Measurements from ENCODE around the gene NANP.

The NANP gene

DNA sequence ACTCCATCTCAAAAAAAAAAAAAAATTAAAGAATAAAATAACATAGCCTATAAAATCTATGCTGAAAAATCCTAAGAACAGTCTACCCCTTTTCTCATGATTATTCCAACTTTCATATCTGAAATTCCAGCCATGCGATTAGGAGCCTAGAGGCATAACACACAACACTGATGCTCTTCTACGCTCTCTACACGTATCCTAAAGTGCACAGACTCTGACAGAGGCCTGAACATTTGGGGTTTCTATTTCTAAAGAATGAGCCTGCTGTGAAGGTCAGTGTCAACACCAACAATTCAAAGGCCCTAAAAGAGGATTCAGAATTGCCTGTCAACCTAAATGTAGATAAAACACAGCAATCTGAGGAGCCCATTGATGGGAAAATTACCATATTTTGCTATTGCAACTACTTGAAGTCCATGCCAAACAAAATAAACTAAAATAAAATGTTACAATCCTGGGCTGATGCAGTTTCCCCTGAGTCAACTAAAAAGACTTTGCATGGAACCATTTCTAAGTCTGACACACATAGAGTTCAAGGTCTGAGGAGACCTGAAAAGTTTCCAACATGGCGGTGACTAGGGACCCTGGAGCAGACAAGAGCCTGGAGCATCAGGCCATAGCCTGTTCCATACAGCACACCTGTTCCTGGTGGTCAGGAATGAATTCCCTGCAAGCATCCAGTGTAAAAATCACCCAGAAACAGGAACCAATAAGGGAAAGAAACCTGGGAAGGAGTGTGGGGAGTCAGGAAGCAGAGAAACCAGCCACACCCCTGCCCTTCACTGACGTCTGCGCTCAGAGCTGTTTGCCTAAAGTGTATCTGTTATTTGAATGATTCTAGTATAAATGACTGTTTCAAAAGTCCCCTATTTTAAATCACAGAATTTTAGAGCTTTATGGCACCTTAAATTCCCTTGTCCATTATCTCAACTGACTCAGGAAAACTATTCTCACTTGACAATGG is 50.2 kb downstream of the NANP start:
- no peak for DNase-seq (ENCODE audit: extremely low read depth in 1 of 2, low read depth in 1 of 2)

DNA sequence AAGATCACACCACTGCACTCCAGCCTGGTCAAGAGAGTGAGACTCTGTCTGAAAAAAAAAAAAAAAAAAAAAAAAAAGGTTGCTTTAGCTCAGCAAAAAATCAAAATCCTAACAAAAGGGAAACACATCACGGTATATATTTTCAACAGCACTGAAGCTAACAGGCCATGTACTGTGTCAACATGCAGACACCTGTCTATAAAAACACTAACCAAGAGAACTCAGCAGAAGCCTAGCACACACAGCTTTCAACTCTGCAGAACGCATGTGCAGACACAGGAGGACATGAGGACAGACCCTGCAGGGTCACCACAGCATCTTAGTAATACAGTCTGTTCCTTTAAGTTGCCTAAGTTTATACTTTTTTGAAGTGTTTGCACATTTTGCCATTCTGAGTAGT is 52.0 kb downstream of the NANP start:
- DNase-seq (ENCODE audit: extremely low read depth in 1 of 2, low read depth in 1 of 2) = no peak

DNA sequence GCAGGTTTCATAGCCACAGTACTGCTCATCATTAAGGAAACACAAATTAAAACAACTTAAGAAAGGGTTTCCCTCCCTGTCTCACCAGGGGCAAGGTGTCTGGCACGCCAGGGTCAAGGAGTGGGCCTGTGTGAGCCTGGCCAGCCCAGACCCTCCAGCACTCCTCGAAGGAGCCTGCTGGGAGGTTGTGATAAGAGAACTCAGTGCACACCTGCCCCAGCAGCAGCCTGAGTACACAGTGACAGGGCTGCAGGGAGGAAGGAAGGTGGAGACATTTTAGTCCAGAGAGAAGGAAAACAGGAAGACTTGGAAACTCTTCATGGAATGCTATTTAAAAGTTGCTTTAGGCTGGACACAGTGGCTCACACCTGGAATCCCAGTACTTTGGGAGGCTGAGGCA is 52.6 kb downstream of the NANP start:
- no peak for DNase-seq (ENCODE audit: extremely low read depth in 1 of 2, low read depth in 1 of 2)

DNA sequence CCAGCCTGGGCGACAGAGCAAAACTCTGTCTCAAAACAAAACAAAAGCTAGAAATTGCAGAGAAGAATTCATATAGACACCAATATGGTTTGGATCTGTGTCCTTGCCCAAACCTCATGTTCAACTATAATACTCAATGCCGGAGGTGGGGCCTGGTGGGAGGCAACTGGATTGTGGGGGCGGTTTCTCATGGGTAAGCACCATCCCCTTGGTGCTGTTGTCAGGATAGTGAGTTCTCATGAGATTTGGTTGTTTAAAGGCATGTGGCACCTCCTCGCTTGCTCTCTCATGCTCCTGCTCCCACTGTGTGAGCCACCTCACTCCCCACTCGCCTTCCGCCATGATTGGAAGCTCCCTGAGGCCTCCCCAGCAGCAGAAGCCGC is 53.7 kb downstream of the NANP start:
- DNase-seq (ENCODE audit: extremely low read depth in 1 of 2, low read depth in 1 of 2) = no peak

DNA sequence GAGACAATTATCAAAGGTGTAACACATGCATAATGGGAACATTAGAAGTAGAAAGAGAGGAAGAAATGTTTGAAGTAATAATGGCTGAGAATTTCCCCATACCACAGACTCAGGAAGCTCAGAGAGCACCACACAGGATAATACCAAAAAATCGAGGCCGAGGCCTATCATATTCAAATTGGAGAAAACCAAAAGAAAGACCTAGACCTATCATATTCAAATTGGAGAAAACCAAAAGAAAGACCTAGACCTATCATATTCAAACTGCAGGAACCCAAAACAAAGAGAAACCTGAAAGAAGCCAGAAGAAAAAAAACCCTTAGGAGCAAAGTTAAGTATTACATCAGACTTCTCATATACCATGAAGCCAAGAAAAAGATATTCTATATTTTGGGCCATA is 56.5 kb downstream of the NANP start:
- DNase-seq (ENCODE audit: extremely low read depth in 1 of 2, low read depth in 1 of 2) = no peak

DNA sequence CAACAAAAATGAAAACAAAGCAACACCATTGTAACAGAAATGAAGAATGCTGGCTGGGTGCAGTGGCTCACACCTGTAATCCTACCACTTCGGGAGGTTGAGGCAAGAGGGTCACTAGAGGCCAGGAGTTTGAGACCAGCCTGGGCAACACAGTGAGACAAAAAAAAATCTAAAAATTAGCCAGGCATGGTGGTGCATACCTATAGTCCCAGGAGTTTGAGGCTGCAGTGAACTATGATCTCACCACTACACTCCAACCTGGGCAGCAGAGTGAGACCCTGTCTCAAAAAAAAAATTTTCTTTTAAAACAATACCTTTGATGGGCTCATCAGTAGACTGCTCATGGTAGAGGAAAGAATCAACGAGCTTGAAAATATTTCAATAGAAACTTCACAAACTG is 57.0 kb downstream of the NANP start:
- DNase-seq (ENCODE audit: extremely low read depth in 1 of 2, low read depth in 1 of 2) = no peak

DNA sequence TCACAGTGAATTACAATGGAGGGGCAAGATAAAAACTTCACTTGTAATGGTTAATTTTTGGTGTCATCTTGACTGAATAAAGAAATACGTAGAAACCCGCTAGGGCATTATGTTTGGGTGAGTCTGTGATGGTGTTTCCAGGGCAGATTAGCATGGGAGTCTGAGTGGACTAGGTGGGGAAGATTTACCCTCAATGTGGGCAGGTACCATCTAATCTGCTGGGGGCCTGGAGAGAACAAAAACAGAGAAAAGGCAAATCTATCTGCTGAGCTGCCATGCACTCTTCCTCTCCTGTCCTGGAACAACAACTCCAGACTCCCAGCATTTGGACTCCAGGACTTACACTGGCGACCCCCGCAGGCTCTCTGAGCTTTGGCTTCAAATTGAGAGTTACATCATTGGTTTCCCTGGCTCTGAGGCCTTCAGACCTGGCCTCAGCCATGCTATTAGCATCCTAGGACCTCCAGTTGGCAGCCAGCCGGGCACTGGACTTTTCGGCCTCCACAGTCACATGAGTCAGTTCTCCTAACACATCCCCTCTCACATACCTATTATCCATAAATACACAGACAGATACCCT is 58.1 kb downstream of the NANP start:
- no peak for DNase-seq (ENCODE audit: extremely low read depth in 1 of 2, low read depth in 1 of 2)

DNA sequence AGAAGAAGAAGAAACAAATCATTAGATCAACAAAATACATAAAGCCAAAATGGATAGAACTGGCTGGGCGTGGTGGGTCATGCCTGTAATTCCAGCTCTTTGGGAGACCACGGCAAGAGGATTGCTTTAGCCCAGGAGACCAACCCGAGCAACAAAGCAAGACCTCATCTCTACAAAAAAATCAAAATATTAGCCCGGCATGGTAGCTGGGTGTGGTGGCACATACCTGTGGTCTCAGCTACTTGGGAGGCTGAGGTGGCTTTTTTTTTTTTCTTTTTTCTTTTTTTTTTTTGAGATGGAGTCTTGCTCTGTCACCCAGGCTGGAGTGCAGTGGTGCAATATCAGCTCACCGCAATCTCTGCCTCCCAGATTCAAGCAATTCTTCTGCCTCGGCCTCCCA is 59.9 kb downstream of the NANP start:
- no peak for DNase-seq (ENCODE audit: extremely low read depth in 1 of 2, low read depth in 1 of 2)

DNA sequence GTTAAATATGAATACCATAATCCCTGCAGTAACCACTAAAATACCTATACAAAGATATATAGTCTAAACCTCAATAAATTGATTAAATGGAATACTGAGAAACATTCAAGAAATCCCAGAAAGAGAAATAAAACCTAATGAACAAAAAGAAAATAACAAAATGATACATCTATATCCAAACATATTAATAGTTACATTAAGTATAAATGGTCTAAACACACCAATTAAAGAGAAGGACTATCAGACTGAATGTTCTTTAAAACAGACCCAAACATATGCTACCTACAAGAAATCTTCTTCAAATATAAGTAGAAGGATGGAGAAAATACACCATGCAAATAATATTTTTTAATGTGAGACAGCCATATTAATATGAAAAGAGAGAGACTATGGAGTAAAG is 60.5 kb downstream of the NANP start:
- DNase-seq (ENCODE audit: extremely low read depth in 1 of 2, low read depth in 1 of 2) = no peak
